K562 (cell line): ENCODE measurements around the gene BHLHE40. TPM values are rescaled to one million over a fixed set of nuclear protein-coding genes. Genes with fewer than 3 reads are reported as not detected.

Experiments
- BCOR ChIP-seq: fragments of 450-650 bp; IDR thresholded peaks from 2 replicates; pipeline ENCODE4 v1.6.1; 2016
- CEBPB ChIP-seq: fragments of 450-650 bp; IDR thresholded peaks from 2 replicates; pipeline ENCODE4 v1.6.1; 2016; ENCODE audit warnings: missing genetic modification characterization, missing compliant biosample characterization
- DACH1 ChIP-seq: fragments of 450-650 bp; IDR thresholded peaks from 2 replicates; pipeline ENCODE4 v1.6.1; 2018; ENCODE audit not compliant: partially characterized antibody
- DDX20 ChIP-seq: fragments of 450-650 bp; IDR thresholded peaks from 2 replicates; pipeline ENCODE4 v1.6.1; 2016; ENCODE audit warnings: missing genetic modification characterization, low read depth, mild to moderate bottlenecking, missing compliant biosample characterization, moderate library complexity
- DLX4 ChIP-seq: fragments of 250-450 bp; sonication (Bioruptor Pico); IDR thresholded peaks from 2 replicates; pipeline ENCODE4 v1.6.1; 2021; ENCODE audit warnings: mild to moderate bottlenecking
- E2F6 ChIP-seq, 2 experiments: IDR thresholded peaks; 2 replicates each; pipeline ENCODE4 v1.6.1; 2011; ENCODE audit warnings: borderline replicate concordance in 1 of 2, control low read depth in 1 of 2, low read depth in 1 of 2, low read length in 1 of 2, mild to moderate bottlenecking in 1 of 2, mixed read lengths in 1 of 2, moderate library complexity in 1 of 2; ENCODE audit not compliant: insufficient read depth in 1 of 2, insufficient read length in 1 of 2, poor library complexity in 1 of 2, severe bottlenecking in 1 of 2; ENCODE audit errors: extremely low read depth in 1 of 2
- FOSL1 ChIP-seq: fragments of 200-800 bp; sonication (Bioruptor generic); conservative IDR thresholded peaks from 2 replicates; pipeline ENCODE4 v1.6.1; 2016; ENCODE audit warnings: missing genetic modification characterization, missing compliant biosample characterization
- GATAD2B ChIP-seq: fragments of 450-650 bp; IDR thresholded peaks from 2 replicates; pipeline ENCODE4 v1.6.1; 2017; ENCODE audit warnings: mild to moderate bottlenecking, borderline replicate concordance
- LARP7 ChIP-seq: fragments of 450-650 bp; IDR thresholded peaks from 2 replicates; pipeline ENCODE4 v1.6.1; 2016
- MAFF ChIP-seq: IDR thresholded peaks from 2 replicates; pipeline ENCODE4 v1.6.1; 2012; ENCODE audit warnings: low read length, improper control_type of control experiment
- MED1 ChIP-seq: sonication (generic); formaldehyde crosslinking; IDR thresholded peaks from 2 replicates; pipeline ENCODE4 v1.8.1; 2023; ENCODE audit warnings: missing genetic modification reagents, borderline replicate concordance
- NEUROD1 ChIP-seq: fragments of 150-350 bp; IDR thresholded peaks from 2 replicates; pipeline ENCODE4 v1.6.1; 2014; ENCODE audit warnings: borderline replicate concordance, low read length, low read depth; ENCODE audit not compliant: partially characterized antibody
- NKRF ChIP-seq: fragments of 450-650 bp; IDR thresholded peaks from 2 replicates; pipeline ENCODE4 v1.6.1; 2016; ENCODE audit warnings: borderline replicate concordance
- POLR2AphosphoS5 ChIP-seq: IDR thresholded peaks from 2 replicates; pipeline ENCODE4 v1.6.1; 2011; ENCODE audit warnings: mild to moderate bottlenecking, low read depth, low read length, moderate library complexity; ENCODE audit not compliant: control insufficient read depth, insufficient read depth
- TEAD2 ChIP-seq: fragments of 450-650 bp; IDR thresholded peaks from 2 replicates; pipeline ENCODE4 v1.6.1; 2016; ENCODE audit warnings: missing genetic modification characterization, control low read depth, missing compliant biosample characterization
- TRIM24 ChIP-seq, 2 experiments: fragments of 450-650 bp; IDR thresholded peaks; 2 replicates each; pipeline ENCODE4 v1.6.1; 2016
- USF2 ChIP-seq: sonication (generic); formaldehyde crosslinking; IDR thresholded peaks from 2 replicates; pipeline ENCODE4 v1.5.0; 2020; ENCODE audit warnings: missing genetic modification reagents
- ZC3H4 ChIP-seq: sonication (generic); formaldehyde crosslinking; IDR thresholded peaks from 2 replicates; pipeline ENCODE4 v1.9.0; 2021; ENCODE audit warnings: missing genetic modification reagents, borderline replicate concordance
- ZKSCAN3 ChIP-seq: fragments of 250-450 bp; sonication (Bioruptor Pico); IDR thresholded peaks from 2 replicates; pipeline ENCODE4 v1.4.0; 2020
- ZNF311 ChIP-seq: fragments of 250-450 bp; sonication (Bioruptor Pico); IDR thresholded peaks from 2 replicates; pipeline ENCODE4 v1.4.0; 2020; ENCODE audit warnings: mild to moderate bottlenecking, moderate library complexity
- polyA plus RNA-seq, 8 experiments: library from polyadenylated mRNA; depleted of rRNA in 4 of 8; stranded (reverse) in 5 of 8; unstranded in 3 of 8; fragments of >200 nt; fragmentation: Nextera tagmentation in 2 of 8; fragmentation: Illumina TruSeq in 1 of 8; extraction: Ambion mirVana in 2 of 8; extraction: Trizol in 1 of 8; gene quantifications; 2 replicates each; pipeline versions ENCODE4 v1.2.1 to v1.2.3, GENCODE V29; 2011 to 2014; ENCODE audit warnings: inconsistent platforms in 1 of 8, missing spikeins in 1 of 8
- total RNA-seq, 7 experiments: library from RNA; depleted of rRNA in 6 of 7; stranded (reverse); fragments of >200 nt in 6 of 7; fragmentation: Illumina TruSeq in 2 of 7; extraction: Trizol in 2 of 7; gene quantifications; 2 replicates each; pipeline versions ENCODE4 v1.2.1 to v1.2.3, GENCODE V29; 2011 to 2021; ENCODE audit warnings: low replicate concordance in 1 of 7

BHLHE40 gene
- total and polyA plus RNA-seq, 9 of the 15 experiments (the other 6 are each of a cell fraction or from before 2014, with no cell fraction given) = 12.0 to 83.9 (median 31.4) TPM

DNA sequence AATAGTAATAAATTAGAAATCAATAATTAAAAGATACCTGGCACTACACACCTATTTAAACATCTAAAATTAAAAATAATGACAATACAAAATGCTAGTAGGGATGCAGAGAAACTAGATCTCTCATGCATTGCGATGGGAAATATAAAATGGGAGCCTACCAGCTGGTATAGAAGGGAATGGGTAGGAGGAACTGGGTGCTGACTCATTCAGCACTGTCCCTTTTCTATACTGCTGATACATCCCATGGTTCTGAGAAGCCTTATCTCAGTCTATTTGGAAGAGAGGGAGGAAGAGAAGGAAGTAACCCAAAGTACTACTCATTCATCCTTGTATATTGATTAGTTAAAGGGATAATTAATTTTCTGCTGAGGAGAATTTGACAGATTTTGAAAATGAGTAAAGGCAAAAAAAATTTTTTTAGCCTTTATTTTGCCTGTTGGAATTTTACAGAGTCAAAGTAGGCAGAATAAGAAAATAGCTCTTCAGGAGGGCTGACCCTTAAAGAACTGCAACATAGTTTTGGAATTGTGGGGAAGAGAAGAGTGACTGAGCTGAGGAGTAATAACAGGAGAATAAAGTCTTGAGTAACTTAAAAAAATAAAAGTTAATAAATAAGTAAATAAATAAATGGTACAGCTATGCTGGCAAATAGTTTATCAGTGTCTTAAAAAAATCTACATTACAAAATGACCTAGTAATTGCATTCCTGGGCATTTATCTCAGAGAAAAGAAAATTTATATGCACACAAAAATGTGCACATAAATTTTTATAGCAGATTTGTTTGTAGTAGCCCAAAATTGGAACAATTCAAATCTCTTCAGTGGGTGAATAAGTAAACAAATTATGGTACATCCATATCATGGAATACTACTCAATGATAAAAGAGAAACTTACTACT, 15.3 kb upstream of the BHLHE40 start (continued):
- TF ChIP-seq E2F6 (IDR thresholded peaks at IDR 0.05; ENCODE audit: borderline replicate concordance in 1 of 2, extremely low read depth in 1 of 2, insufficient read depth in 1 of 2, insufficient read length in 1 of 2, low read depth in 1 of 2, low read length in 1 of 2, poor library complexity in 1 of 2, severe bottlenecking in 1 of 2) (no peak), NEUROD1 (no peak), ZKSCAN3 (no peak), TRIM24 (IDR thresholded peaks at IDR 0.05) (peak; percentile 34 to 65; a peak in 3 of 4 replicates), DLX4 (CRISPR knock-in tag) (no peak), USF2 (CRISPR knock-in tag) (no peak), LARP7 (no peak), NKRF (no peak), DACH1 (peak; percentile 87), ZNF311 (CRISPR knock-in tag) (no peak), ZC3H4 (no peak), MAFF (peak; percentile 58), DDX20 (tag) (no peak), GATAD2B (peak; percentile 62; the same call in 1 of the 2 replicates), FOSL1 (tag) (peak; percentile 83), POLR2AphosphoS5 (no peak), MED1 (no peak), TEAD2 (tag) (no peak), BCOR (0 out of 2 replicates have a peak, but pooled peaks have one; percentile 11), CEBPB (tag) (no peak)
